M059J (cell line): ENCODE measurements around the gene BPIFB4. TPM values are rescaled to one million over a fixed set of nuclear protein-coding genes. Genes with fewer than 3 reads are reported as not detected.
"Not testable (repeated sequence)": the region's sequence is repeated elsewhere in the genome, so short reads cannot be mapped to it uniquely, and the experiment has no call there.

Experiments
- DNase-seq: peaks from one replicate; pipeline ENCODE4 v3.0.0-alpha.2; 2012; ENCODE audit warnings: low read depth
- total RNA-seq: library from RNA; depleted of rRNA; stranded (reverse); fragments of >200 nt; shearing (Covaris generic); gene quantifications from 2 replicates; pipeline ENCODE4 v1.2.3, GENCODE V29; 2014; rRNA removed

Gene BPIFB4
- not detected in 2 replicates for total RNA-seq

DNA sequence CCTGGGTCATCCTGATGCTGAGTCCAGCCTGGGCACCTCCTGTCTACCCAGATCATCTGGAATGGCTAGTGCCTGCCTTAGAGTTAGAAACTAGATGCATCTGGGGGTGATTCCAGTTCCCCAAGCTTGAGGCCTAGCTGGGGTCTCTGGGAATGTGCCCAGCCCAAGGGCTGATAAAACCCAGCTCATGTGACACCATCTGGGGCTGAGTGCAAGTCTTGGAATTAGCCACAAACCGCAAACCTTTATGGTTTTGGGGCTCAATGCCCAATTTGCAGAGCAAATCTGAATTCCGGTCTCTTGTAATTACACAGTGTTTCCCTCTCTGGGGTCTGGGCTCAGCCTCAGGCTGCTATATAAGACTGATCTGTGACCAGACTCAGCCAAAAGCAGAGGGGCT lies at the start of gene BPIFB4:
Gene BPIFB4, plus strand, starts transcription at position 385 of the 400 bp plus-strand sequence. CDS start 1,884 bp downstream, outside the sequence.
- peak; percentile 87 for DNase-seq

DNA sequence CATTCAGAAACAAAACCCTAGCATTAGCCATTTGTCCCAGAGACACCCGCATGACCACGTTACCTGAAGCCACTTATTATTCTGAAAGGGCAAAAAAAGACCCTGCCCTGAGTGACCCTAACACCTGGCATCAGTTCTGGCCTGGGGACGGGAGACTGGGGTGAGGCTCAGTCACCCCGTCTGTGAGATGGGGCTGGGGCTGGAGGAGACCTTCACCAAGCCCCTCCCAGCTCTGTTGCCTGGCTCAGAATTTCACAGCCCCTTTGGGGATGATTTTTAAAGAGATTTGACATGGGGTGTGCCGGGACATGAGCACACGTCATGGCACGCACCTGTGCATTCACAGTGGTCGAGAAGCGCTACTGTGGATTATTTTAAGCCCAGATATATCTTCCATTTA lies 49.4 kb upstream of the BPIFB4 start:
- DNase-seq: no peak

DNA sequence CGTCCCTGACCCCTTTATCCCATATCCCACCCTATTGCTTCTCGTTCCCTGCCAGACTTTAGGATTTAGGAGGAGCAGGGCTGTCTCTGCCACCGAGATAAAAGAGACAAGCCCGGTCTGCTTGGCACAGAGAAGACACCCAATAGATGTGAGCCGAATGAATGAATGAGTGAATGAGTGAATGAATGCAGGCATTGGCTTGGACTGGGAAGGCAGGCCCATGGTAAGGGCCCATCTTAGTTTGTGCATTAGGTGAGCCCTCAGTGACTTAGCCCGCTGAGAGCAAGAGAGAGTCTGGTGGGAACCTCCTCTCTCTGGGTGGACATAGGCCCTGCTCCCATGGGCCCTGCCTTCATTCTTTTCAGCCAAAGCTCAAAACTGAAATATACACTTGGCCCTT lies 48.9 kb upstream of the BPIFB4 start:
- DNase-seq: no peak

DNA sequence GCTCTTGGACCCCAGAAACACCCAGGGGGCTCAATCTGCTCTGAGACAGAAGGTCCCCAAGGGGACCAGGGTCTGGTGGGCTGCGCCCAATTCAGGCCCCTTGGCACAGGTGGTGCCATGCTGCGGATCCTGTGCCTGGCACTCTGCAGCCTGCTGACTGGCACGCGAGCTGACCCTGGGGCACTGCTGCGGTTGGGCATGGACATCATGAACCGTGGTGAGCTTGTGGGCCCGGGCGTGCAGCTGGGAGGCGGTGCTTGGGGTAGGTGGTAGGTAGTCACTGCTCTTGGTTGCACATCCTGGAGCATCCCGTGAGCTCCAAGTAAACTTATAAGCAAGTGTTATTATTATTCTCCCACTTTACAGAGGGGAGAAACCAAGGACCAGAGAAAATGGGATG lies 47.9 kb upstream of the BPIFB4 start, which contains the start of gene BPIFB6:
Gene BPIFB6, plus strand, starts transcription at position 118 of the 400 bp plus-strand sequence. Its CDS starts 0 bp downstream, at position 118.
- DNase-seq: peak; percentile 34

DNA sequence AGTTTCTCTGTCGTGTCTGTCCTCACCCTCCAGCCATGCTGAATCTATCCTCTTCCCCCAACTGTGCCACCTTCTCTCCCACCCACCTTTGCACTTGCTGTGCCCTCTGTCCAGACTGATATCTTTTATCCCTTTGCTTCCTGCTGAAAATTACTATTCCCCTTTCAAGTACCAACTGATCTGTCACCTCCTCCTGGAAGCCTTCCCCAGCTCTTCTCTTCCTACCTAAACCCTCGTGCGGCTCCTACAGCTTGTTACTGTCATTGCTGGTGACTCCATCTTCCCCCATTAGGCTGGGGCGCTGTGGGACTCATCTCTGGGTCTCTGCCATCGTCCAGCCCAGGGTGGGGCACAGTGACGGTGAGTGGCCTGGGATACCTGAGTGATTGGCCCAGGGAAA lies 46.9 kb upstream of the BPIFB4 start:
- DNase-seq: no peak

DNA sequence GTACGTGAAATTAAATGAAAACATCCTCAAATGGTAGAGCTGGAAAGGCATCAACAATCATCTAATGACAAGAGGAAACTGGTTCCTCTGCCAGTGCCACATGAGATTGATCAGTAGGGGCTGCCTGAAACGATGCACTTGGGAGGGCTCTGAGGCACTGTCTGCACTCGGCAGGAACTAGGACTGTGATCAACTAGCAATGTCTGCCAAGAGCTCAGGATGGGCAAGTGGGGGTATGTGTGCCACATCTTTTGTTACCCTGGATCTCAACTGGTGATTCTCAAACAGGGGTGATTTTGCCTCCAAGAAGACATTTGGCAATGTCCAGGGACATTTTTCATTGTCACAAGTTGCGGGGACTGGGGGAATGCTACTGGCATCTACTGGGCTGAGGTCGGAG lies 46.1 kb upstream of the BPIFB4 start:
- no peak for DNase-seq

DNA sequence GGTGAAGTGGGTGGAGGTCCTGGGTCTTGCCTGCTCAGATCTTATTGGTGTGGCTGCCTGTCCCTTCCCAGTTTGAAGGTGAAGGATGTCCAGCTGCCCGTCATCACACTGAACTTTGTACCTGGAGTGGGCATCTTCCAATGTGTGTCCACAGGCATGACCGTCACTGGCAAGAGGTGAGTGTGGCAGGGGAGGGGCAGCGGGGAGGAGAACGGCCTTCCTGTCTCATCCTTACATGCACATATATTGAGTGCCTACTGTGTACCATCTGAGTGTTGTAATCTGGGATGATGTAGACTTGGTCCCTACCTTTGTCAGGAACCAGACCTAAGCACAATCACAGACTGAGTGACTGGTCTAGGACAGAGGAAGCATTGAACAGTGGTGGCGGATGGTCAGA lies 45.3 kb upstream of the BPIFB4 start:
- DNase-seq: no peak

DNA sequence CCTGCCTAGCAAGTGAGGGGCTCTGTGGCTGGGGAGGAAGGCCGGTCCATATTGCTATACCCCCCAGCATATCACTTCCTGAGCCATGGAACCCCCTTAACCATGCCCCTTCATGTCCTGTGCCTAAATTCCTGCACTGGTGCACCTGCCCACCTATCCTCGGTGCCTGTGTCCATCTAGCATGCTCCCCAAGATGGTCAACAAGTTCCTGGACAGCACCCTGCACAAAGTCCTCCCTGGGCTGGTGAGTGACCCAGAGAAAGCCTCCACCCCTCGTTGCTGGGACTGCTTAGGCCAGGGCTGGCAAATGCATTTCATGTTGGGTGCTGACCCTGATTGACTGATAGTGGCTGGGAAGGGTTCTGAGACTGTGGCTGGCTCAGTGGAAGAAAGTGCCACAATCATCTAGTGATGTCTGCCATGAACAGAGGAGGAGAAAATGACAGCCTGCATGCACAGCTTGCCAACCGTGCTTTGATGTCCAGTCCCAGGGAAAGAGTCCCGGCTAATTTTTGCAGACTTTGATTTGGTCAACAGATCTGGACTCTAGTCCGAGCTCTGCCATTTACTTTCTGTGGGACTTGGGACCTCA lies 44.4 kb upstream of the BPIFB4 start:
- no peak for DNase-seq

DNA sequence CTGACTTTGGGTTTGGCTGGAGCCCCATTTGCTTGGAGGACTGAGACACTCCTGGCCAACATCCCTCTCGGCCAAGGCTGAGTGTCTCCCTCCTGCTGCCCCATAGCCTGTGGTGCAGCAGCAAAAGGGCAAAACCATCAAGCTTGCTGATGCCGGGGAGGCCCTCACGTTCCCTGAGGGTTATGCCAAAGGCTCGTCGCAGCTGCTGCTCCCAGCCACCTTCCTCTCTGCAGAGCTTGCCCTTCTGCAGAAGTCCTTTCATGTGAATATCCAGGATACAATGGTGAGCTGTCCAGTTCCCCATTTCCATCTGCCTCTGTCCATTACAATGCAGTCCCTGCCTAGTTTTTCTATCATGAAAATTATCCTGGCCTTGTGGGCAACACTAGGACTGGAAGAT lies 42.0 kb upstream of the BPIFB4 start:
- no peak for DNase-seq

DNA sequence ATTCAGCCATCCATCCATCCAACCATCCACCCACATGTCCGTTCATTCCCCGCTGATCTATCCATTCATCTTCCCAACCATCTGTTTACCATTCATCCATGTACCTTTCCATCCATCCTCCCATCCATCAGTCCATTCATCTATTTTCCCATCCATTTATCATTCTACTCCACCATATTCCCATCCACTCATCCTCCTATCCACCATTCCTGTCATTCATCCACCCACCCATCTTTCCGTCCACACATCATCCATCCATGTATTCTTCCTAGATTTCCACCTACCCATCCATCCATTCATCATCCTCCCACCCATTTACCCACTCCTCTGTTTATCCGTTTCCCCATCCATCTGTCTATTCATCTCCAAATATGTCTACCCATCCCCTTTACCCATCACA lies 41.2 kb upstream of the BPIFB4 start:
- DNase-seq: no peak

DNA sequence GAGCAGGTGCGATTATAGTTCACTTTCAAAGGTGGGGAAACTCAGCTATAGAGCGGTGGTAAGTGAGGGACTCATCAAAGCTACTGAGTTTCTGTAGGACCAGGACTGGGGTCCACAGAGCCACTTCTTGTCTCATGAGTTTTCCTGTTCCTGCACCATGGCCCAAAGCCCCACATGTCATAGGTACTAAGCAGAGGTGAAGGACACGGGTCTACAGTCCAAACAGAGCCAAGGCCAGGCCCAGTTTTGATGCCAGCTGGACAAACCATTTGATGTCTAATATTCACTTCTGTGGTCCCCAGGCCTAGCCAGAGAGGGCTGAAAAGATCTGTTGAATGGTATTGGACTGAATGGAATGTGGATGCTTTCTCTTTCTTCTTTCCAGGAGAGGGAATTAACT lies 37.0 kb upstream of the BPIFB4 start:
- no peak for DNase-seq

DNA sequence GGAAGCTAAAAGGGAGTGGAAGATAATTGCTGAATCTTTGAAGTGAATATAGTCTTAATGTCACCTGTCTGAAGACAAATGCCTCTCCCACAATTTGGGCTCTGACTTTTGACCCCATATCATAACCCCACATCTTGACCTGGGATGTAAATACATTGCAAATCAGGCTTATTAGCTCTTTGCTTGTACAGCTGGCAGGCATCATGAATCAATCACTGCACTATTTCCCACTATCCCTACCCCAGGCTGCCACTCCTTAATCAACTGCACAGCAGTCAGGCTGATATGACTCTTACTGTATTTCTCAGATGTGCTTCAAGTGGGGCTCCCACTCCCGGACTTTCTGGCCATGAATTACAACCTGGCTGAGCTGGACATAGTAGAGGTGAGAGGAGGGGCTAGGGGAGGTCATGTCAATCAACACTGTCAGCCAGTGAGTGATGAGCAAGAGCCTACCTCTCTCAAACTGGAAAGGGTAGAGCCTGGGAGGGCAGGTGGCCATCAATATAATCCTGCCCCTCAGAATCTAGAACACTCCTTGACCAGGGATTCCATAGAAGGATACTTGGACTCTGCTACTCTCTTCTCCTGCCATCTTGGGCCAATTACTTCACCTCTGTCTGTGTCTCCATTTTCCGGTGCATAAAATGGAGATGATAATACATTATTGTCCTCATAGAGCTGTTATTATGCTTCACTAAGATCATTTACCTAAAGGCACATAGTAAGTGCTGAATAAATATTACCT lies 36.3 kb upstream of the BPIFB4 start:
- DNase-seq: no peak

DNA sequence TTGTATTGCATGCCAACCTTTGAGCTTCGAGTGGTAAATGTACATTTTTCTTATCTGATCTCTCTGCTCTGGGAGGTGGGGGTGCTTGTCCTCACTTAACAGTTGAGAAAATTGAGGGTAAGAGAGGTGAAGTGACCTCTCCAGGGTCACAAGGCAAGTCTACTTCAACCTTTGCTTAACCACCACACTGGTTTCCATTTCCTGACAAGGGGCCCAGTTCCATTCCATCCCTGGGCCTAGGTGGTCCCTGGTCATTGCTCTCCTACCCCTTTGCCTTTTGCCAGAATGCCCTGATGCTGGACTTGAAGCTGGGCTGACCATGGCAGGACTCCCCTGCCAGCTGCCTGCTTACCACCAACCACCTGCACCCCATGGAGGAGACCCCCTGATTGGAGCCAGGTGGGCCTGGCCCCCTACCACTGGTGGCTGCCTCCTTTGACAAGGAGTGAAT lies 35.7 kb upstream of the BPIFB4 start:
- DNase-seq: no peak

DNA sequence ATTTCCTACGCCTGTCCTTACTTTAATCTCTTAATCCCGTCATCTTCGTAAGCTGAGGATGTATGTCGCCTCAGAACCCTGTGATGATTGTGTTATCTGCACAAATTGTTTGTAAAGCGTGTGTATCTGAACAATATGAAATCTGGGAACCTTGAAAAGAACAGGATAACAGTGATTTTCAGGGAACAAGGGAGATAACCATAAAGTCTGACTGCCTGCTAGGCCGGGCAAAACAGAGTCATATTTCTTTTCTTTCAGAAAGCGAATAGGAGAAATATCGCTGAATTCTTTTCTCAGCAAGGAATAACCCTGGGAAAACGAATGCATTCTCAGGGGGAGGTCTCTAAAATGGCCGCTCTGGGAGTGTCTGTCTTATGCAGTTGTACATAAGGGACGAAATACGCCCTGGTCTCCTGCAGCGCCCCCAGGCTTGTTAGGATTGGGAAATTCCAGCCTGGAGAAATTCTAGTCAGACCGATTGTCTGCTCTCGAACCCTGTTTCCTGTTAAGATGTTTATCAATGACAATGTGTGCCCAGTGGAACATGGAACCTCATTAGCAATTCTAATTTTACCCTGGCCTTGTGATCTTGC lies 34.2 kb upstream of the BPIFB4 start:
- DNase-seq: not testable (repeated sequence)

DNA sequence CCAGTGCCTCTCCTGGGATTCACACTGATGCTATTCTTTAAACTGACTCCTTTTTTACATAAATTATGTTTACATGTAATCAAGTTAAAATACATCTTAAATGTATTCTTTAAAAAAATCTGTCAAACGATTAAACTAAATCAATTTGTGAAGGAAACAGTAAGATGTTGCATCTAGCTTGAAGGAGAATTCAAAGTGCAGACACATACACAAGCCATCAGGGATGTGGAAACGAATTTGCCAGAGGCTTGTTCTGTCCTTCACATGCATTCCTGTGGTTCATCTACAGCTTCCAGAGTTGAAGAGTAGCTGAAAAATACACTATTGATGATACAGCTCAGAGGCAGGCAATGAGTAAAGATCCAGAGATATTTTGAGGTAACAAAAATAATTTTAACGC lies 33.0 kb upstream of the BPIFB4 start:
- DNase-seq: peak; percentile 12

DNA sequence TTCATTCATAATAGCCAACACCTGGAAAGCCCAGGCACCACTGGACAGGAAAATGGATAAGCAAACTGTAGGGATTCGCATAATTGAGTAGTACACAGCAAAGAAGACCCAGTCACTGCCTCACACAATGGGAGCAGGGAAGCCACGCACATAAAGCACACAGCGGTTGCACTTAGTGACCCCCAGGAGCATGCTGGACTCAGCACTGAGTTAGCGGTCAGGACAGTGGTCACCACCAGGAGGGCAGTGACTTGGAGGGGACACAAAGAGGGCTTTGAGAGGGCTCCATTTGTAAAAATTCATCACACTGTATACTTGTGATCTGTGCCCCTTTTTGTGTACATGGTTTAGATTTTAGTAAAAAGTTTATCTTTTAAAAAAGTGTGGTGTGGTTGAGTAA lies 28.1 kb upstream of the BPIFB4 start:
- DNase-seq: no peak

DNA sequence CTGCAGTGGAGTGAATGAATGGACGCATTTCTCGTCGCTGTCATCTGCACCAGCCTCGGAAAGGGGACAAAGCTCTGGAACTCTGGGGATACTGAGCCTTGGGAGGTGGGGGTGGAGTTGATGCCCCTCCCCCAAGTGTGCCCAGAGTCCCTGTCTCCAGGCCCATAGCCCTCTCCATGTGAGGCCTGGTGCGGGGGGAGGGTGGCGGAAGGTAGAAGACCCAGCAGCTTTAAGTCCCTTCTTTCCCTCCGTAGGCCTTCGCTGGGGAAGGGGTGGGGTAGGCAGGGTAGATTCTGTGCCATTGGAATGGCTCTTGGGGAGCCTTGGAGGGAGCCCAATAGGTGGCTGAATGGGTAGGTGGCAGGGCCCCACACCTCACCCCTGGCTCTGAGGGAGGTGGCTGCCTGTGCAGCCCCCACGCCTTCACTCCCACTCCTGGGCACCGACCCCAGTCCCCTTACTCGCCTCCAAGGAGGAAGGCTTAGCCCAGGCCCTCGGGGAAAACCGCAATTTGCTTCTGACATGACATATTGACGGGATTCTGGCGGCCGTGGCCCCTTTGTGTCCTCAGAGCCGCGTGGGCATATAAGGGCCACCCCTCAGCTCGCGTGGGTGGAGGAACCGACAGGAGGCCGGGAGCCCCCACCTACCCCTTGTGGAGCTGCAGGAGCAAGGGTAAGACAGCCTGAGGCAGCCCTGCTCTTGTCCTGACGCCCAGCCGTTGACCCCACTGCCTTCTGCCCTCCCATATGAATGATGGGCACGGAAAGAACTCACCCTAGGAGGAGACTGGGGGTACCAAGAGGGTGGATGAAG lies 25.9 kb upstream of the BPIFB4 start, which contains the start of gene BPIFB3:
Gene BPIFB3, plus strand, starts transcription at position 613 of the 816 bp plus-strand sequence. CDS start 1,533 bp downstream, outside the sequence.
- no peak for DNase-seq

DNA sequence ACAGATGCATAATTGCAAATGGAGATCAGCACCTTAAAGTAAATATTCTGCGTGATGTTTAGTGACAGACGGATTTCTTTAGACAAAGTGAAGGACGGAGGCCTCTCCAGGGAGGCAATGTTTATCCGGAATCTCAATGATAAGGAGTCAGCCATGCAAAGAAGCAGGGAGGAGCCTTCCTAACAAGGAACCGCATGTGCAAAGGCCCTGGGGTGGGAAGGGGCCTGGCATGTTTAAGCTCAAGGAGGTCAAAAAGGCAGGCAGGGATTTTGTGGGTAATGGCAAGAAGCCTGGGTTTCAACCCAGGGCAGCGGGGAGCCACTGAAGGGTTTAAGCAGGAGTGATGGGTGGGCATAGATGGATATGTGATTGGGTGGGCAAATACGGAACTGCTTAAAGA lies 25.1 kb upstream of the BPIFB4 start:
- DNase-seq: no peak

DNA sequence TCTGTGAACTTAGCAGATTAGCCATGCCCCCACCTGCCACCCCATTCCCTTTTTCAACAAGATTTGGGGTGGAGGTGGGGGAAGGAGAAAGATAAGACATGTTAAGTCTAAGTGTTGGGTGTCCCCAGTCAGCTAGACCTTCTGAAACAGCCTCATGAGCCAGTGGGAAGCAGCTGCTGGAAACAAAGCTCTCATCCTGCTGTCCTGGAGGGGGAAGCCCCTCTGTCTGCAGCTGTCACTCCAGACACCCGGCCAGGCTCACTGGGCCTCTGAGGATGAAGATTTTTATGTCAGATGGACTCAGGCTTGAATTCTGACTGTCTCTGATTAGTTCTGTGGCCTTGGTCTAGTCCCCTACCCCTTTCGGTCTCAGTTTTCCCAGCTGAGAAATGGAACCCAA lies 24.7 kb upstream of the BPIFB4 start:
- no peak for DNase-seq

DNA sequence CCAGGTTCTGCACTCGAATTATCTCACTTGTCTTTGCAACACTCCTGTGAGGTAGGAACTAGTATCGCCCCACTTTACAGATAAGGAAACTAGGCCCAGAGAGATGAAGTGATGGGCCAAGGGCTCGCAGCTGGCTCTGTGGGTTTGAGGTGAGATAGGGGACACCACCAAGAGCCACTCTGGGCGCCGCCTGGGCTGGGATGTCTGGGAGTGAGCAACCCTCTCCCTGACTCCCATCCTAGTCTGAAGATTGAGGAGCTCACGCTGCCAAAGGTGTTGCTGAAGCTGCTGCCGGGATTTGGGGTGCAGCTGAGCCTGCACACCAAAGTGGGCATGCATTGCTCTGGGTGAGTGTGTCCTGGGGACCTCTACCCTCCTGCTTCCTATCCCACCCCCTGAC lies 20.3 kb upstream of the BPIFB4 start:
- no peak for DNase-seq

DNA sequence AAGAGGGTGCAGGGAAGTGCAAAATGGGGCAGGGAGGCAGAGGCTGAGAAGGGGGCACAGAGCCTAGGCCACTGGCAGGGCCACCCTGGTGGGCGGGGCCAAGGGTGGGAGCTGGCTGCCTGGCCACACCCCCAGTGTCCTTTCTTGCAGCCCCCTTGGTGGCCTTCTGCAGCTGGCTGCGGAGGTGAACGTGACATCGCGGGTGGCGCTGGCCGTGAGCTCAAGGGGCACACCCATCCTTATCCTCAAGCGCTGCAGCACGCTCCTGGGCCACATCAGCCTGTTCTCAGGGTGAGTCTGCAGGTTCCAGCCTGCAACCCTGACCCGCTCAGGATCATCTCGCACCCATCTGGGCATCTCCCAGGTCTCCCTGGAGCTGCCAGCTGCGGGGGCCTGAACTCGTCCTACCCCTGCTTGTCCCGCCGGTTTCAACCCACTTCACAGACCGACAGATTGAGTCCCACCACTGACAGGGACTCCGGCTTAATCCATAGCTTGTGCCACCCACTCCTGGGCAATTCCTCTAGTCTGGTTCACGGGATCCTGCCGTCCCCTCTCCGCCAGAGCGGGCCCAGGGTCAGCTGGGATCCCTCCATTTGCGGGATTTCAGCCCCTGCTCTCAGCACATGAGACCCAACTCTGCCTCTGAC lies 19.6 kb upstream of the BPIFB4 start:
- no peak for DNase-seq

DNA sequence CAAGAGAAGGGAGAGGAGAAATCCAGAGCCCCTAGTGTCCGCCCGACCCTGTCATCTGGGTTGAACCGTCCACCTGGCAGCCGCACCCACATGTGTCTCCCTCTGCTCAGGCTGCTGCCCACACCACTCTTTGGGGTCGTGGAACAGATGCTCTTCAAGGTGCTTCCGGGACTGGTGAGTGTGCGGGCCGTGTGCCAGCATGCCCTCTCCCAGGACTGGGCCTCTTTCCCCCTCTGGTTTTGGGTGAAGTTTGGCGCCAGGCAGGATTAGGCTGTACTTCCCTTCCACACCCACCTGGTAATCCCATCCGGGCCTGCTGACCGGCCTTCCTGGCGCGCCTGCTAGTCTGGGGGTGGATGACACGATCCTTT lies 17.8 kb upstream of the BPIFB4 start:
- DNase-seq: no peak
